ENCODE measurements around the gene GPR12.

GPR12 gene

GRCh38 chr13:26711211-26711610 is 49.4 kb downstream of the GPR12 start:
- H3K27ac ChIP-seq: no peak overlapping the region
- TF ChIP-seq CTCF (IDR thresholded peaks at IDR 0.05): no peak
- TF ChIP-seq ZFX (IDR thresholded peaks at IDR 0.05; ENCODE audit: borderline replicate concordance): no peak

GRCh38 chr13:26710166-26710565 is 50.4 kb downstream of the GPR12 start:
- H3K27ac ChIP-seq: no peak overlapping the region
- TF ChIP-seq ZFX (IDR thresholded peaks at IDR 0.05; ENCODE audit: borderline replicate concordance) (no peak), CTCF (IDR thresholded peaks at IDR 0.05) (no peak)

- TF ChIP-seq ZFX (IDR thresholded peaks at IDR 0.05; ENCODE audit: borderline replicate concordance) (no peak), CTCF (IDR thresholded peaks at IDR 0.05) (no peak)
- no peak overlapping the region for H3K27ac ChIP-seq
Measured at GRCh38 chr13:26709461-26709860, 51.1 kb downstream of the GPR12 start.

- no peak overlapping the region for H3K27ac ChIP-seq
- TF ChIP-seq ZFX (IDR thresholded peaks at IDR 0.05; ENCODE audit: borderline replicate concordance) (no peak), CTCF (IDR thresholded peaks at IDR 0.05) (peak; percentile 38)
Measured at GRCh38 chr13:26708007-26708297, 52.6 kb downstream of the GPR12 start.

GRCh38 chr13:26707122-26708006 is 53.2 kb downstream of the GPR12 start:
- no peak overlapping the region for H3K27ac ChIP-seq
- TF ChIP-seq CTCF (IDR thresholded peaks at IDR 0.05): peak; percentile 74
- TF ChIP-seq ZFX (IDR thresholded peaks at IDR 0.05; ENCODE audit: borderline replicate concordance): no peak

GRCh38 chr13:26706381-26706780 is 54.2 kb downstream of the GPR12 start:
- no peak for TF ChIP-seq CTCF (IDR thresholded peaks at IDR 0.05)
- TF ChIP-seq ZFX (IDR thresholded peaks at IDR 0.05; ENCODE audit: borderline replicate concordance): no peak

GRCh38 chr13:26705536-26705935 is 55.0 kb downstream of the GPR12 start:
- TF ChIP-seq CTCF (IDR thresholded peaks at IDR 0.05) (no peak), ZFX (IDR thresholded peaks at IDR 0.05; ENCODE audit: borderline replicate concordance) (no peak)
- no peak overlapping the region for H3K27ac ChIP-seq

More at GRCh38 chr13:26706381-26706780, 54.2 kb downstream of the GPR12 start:
- H3K27ac ChIP-seq: no peak overlapping the region

Measured in 22Rv1 (cell line).